ENCODE results near the gene SIX2.
"Not testable (repeated sequence)": the region's sequence is repeated elsewhere in the genome, so short reads cannot be mapped to it uniquely, and the experiment has no call there.

Gene SIX2

GRCh38 chr2:45009303-45009927 lies at the start of gene SIX2:
SIX2 (minus strand) TSS chr2:45009452; CDS start chr2:45009110, 342 bp downstream.
- FAIRE-seq: peak; percentile 69

GRCh38 chr2:45055162-45055605 lies 45.9 kb upstream of the SIX2 start:
- FAIRE-seq: no peak

GRCh38 chr2:45053966-45054365 lies 44.7 kb upstream of the SIX2 start:
- no peak for FAIRE-seq

- FAIRE-seq: no peak
Measured at GRCh38 chr2:45052388-45052928, 43.2 kb upstream of the SIX2 start.

- no peak for FAIRE-seq
Measured at GRCh38 chr2:45049569-45050336, 40.5 kb upstream of the SIX2 start.

GRCh38 chr2:45047301-45047700 lies 38.0 kb upstream of the SIX2 start:
- no peak for FAIRE-seq

GRCh38 chr2:45046786-45047185 lies 37.5 kb upstream of the SIX2 start:
- no peak for FAIRE-seq

- no peak for FAIRE-seq
Measured at GRCh38 chr2:45045706-45046105, 36.5 kb upstream of the SIX2 start.

GRCh38 chr2:45044916-45045315 lies 35.7 kb upstream of the SIX2 start:
- FAIRE-seq: no peak

GRCh38 chr2:45043174-45043573 lies 33.9 kb upstream of the SIX2 start:
- FAIRE-seq: no peak

- no peak for FAIRE-seq
Measured at GRCh38 chr2:45042401-45042800, 33.1 kb upstream of the SIX2 start.

- FAIRE-seq: no peak
Measured at GRCh38 chr2:45040786-45041185, 31.5 kb upstream of the SIX2 start.

- FAIRE-seq: not testable (repeated sequence)
Measured at GRCh38 chr2:45039804-45040203, 30.6 kb upstream of the SIX2 start.

- FAIRE-seq: not testable (repeated sequence)
Measured at GRCh38 chr2:45038861-45039260, 29.6 kb upstream of the SIX2 start.

GRCh38 chr2:45033302-45033701 lies 24.1 kb upstream of the SIX2 start:
- no peak for FAIRE-seq

GRCh38 chr2:45031028-45031427 lies 21.8 kb upstream of the SIX2 start:
- no peak for FAIRE-seq

GRCh38 chr2:45030553-45030952 lies 21.3 kb upstream of the SIX2 start:
- no peak for FAIRE-seq

- FAIRE-seq: no peak
Measured at GRCh38 chr2:45029215-45029614, 20.0 kb upstream of the SIX2 start.

- no peak for FAIRE-seq
Measured at GRCh38 chr2:45028276-45028675, 19.0 kb upstream of the SIX2 start.

- no peak for FAIRE-seq
Measured at GRCh38 chr2:45026924-45027450, 17.7 kb upstream of the SIX2 start.

- no peak for FAIRE-seq
Measured at GRCh38 chr2:45024600-45025291, 15.5 kb upstream of the SIX2 start.

- no peak for FAIRE-seq
Measured at GRCh38 chr2:45024097-45024496, 14.8 kb upstream of the SIX2 start.

- FAIRE-seq: no peak
Measured at GRCh38 chr2:45020439-45020838, 11.2 kb upstream of the SIX2 start.

Measured in endometrium (tissue), 2 donors.